GM21390 (cell line): ENCODE data around the gene EAF2.

ENCODE experiments used
- ATAC-seq: cut with Tn5 transposase; IDR thresholded peaks from one replicate; pipeline ENCODE4 v1.9.1; 2021; ENCODE audit not compliant: unreplicated experiment

The EAF2 gene

GRCh38 chr3:121834671-121835464 lies at the start of gene EAF2, which contains the start of gene IQCB1:
Gene EAF2, plus strand, starts transcription at chr3:121835209. Its CDS starts 77 bp downstream, at chr3:121835286.
Gene IQCB1, minus strand, starts transcription at chr3:121835060. Its CDS starts 6,100 bp downstream, at chr3:121828960.
- peak; percentile 96 for ATAC-seq

- no peak for ATAC-seq
Observed at GRCh38 chr3:121786485-121786884, 48.5 kb upstream of the EAF2 start.

- peak; percentile 53 for ATAC-seq
Observed at GRCh38 chr3:121793078-121793477, 41.9 kb upstream of the EAF2 start.

GRCh38 chr3:121794264-121794983 lies 40.6 kb upstream of the EAF2 start:
- peak; percentile 73 for ATAC-seq

- ATAC-seq = no peak
Observed at GRCh38 chr3:121796970-121797369, 38.0 kb upstream of the EAF2 start.

GRCh38 chr3:121800906-121801305 lies 34.1 kb upstream of the EAF2 start:
- ATAC-seq = no peak

GRCh38 chr3:121803771-121804320 lies 31.2 kb upstream of the EAF2 start:
- ATAC-seq = no peak

GRCh38 chr3:121809249-121809648 lies 25.8 kb upstream of the EAF2 start:
- ATAC-seq = peak; percentile 98

- ATAC-seq = no peak
Observed at GRCh38 chr3:121817753-121818152, 17.3 kb upstream of the EAF2 start.

GRCh38 chr3:121818578-121818977 lies 16.4 kb upstream of the EAF2 start:
- ATAC-seq = no peak

GRCh38 chr3:121819236-121819635 lies 15.8 kb upstream of the EAF2 start:
- ATAC-seq = no peak

GRCh38 chr3:121821421-121822199 lies 13.4 kb upstream of the EAF2 start:
- ATAC-seq = no peak

GRCh38 chr3:121822973-121823372 lies 12.0 kb upstream of the EAF2 start:
- no peak for ATAC-seq

- no peak for ATAC-seq
Observed at GRCh38 chr3:121834157-121834670, 795 bp upstream of the EAF2 start.

GRCh38 chr3:121835465-121835801 lies 424 bp downstream of the EAF2 start:
- peak; percentile 15 for ATAC-seq

- no peak for ATAC-seq
Observed at GRCh38 chr3:121836064-121836463, 1.1 kb downstream of the EAF2 start.

GRCh38 chr3:121836481-121836880 lies 1.5 kb downstream of the EAF2 start:
- no peak for ATAC-seq

- no peak for ATAC-seq
Observed at GRCh38 chr3:121839962-121840361, 5.0 kb downstream of the EAF2 start.

- no peak for ATAC-seq
Observed at GRCh38 chr3:121844892-121845291, 9.9 kb downstream of the EAF2 start.

- no peak for ATAC-seq
Observed at GRCh38 chr3:121852256-121852655, 17.2 kb downstream of the EAF2 start.

- no peak for ATAC-seq
Observed at GRCh38 chr3:121855555-121855954, 20.5 kb downstream of the EAF2 start.
